Endothelial cell of umbilical vein (primary cell): ENCODE measurements around the gene PSD4. TPM values are rescaled to one million over a fixed set of nuclear protein-coding genes. Genes with fewer than 3 reads are reported as not detected.

Experiments used
- BruUV-seq: library from RNA; stranded (reverse); fragments of 400-500 nt; replicated peaks from 2 replicates; lab custom pipeline; 2021; lab: Mats Ljungman, UMichigan
- CTCF ChIA-PET: fragments of 300-600, 350-600 bp; sonication (Branson Sonifier 250); formaldehyde crosslinking; loops from one replicate; lab custom pipeline; 2021; ENCODE audit warnings: antibody characterized with exemption, inconsistent platforms; lab: Charles Lee
- POLR2A ChIA-PET: fragments of 300-600, 350-600 bp; sonication (Branson Sonifier 250); formaldehyde crosslinking; loops from one replicate; lab custom pipeline; 2021; ENCODE audit warnings: antibody characterized with exemption, inconsistent platforms; lab: Charles Lee
- DNase-seq: peaks from one replicate; pipeline ENCODE4 v3.0.0-alpha.2; 2011; ENCODE audit warnings: low read depth, low spot score
- FAIRE-seq: peaks from 2 replicates; lab custom pipeline; 2011; peaks lifted over from hg19 to GRCh38; lab: Jason Lieb, UNC
- H2AFZ ChIP-seq: 2 replicates; pipeline ENCODE4 v1.6.0; 2012; ENCODE audit warnings: low read depth, low read length, control low read depth, inconsistent platforms
- H3K27ac ChIP-seq: 2 replicates; pipeline ENCODE4 v1.5.1; 2011; ENCODE audit warnings: low read depth, mild to moderate bottlenecking, control low read depth, low read length, moderate library complexity; ENCODE audit not compliant: insufficient read depth
- H3K27me3 ChIP-seq, 2 experiments: 2 replicates each; pipeline versions ENCODE4 v1.6.0 to v1.6.1; 2011; ENCODE audit warnings: low read length in 2 of 2, mixed read lengths in 1 of 2; ENCODE audit not compliant: control insufficient read depth in 2 of 2, insufficient read depth in 2 of 2
- H3K36me3 ChIP-seq, 2 experiments: 2 replicates in 1 of 2; 3 replicates in 1 of 2; pipeline ENCODE4 v1.5.1; 2011; ENCODE audit warnings: low read length in 2 of 2, mild to moderate bottlenecking in 1 of 2, moderate library complexity in 1 of 2; ENCODE audit not compliant: control insufficient read depth in 2 of 2, insufficient read depth in 2 of 2; ENCODE audit errors: extremely low read depth in 1 of 2
- H3K4me1 ChIP-seq: 3 replicates; pipeline ENCODE4 v1.5.1; 2011; ENCODE audit warnings: mild to moderate bottlenecking, low read length; ENCODE audit not compliant: control insufficient read depth, insufficient read depth; ENCODE audit errors: extremely low read depth
- H3K4me2 ChIP-seq: 2 replicates; pipeline ENCODE4 v1.6.1; 2011; ENCODE audit warnings: low read length, control low read depth, mixed read lengths; ENCODE audit not compliant: insufficient read depth
- H3K4me3 ChIP-seq, 3 experiments: fragments of 200-600 bp in 1 of 3; sonication (generic), shearing (Covaris generic) in 1 of 3; replicated peaks in 1 of 3; 2 replicates each; pipeline ENCODE4 v1.5.1; 2011 to 2016; ENCODE audit warnings: control low read depth in 3 of 3, low read length in 3 of 3, mild to moderate bottlenecking in 2 of 3, inconsistent platforms in 1 of 3, low read depth in 1 of 3, moderate library complexity in 1 of 3; ENCODE audit not compliant: insufficient read depth in 1 of 3
- H3K79me2 ChIP-seq: 2 replicates; pipeline ENCODE4 v1.6.0; 2012; ENCODE audit warnings: low read length, inconsistent platforms; ENCODE audit not compliant: control insufficient read depth, insufficient read depth
- H3K9ac ChIP-seq: replicated peaks from 2 replicates; pipeline ENCODE3; 2011; ENCODE audit warnings: low read length, control low read depth; ENCODE audit not compliant: insufficient read depth; ENCODE audit errors: extremely low read depth
- H3K9me1 ChIP-seq: replicated peaks from 3 replicates; pipeline ENCODE4 v1.6.0; 2011; ENCODE audit warnings: mild to moderate bottlenecking, low read length; ENCODE audit not compliant: control insufficient read depth, insufficient read depth; ENCODE audit errors: extremely low read depth
- H3K9me3 ChIP-seq: replicated peaks from 2 replicates; pipeline ENCODE4 v1.5.1; 2012; ENCODE audit warnings: low read length, inconsistent platforms; ENCODE audit not compliant: control insufficient read depth, insufficient read depth
- H4K20me1 ChIP-seq: replicated peaks from 2 replicates; pipeline ENCODE3; 2011; ENCODE audit warnings: mild to moderate bottlenecking, low read length; ENCODE audit not compliant: control insufficient read depth, insufficient read depth; ENCODE audit errors: extremely low read depth
- EZH2 ChIP-seq: IDR thresholded peaks from 2 replicates; pipeline ENCODE4 v1.6.1; 2012; ENCODE audit warnings: borderline replicate concordance, low read depth, mild to moderate bottlenecking, moderate library complexity, low read length, inconsistent platforms; ENCODE audit not compliant: severe bottlenecking
- FOS ChIP-seq: IDR thresholded peaks from 2 replicates; pipeline ENCODE4 v1.6.1; 2011; ENCODE audit warnings: mild to moderate bottlenecking, low read length, moderate library complexity, borderline replicate concordance; ENCODE audit not compliant: insufficient read depth
- GATA2 ChIP-seq: IDR thresholded peaks from 2 replicates; pipeline ENCODE4 v1.7.0; 2011; ENCODE audit warnings: low read depth, mild to moderate bottlenecking, moderate library complexity, mixed read lengths, low read length; ENCODE audit not compliant: insufficient read length, insufficient read depth
- JUN ChIP-seq: IDR thresholded peaks from 2 replicates; pipeline ENCODE4 v1.6.1; 2011; ENCODE audit warnings: borderline replicate concordance, low read depth; ENCODE audit not compliant: insufficient read length, insufficient read depth
- MAX ChIP-seq: IDR thresholded peaks from 2 replicates; pipeline ENCODE4 v1.6.1; 2011; ENCODE audit not compliant: insufficient read depth, insufficient read length
- MYC ChIP-seq: IDR thresholded peaks from one replicate; pipeline ENCODE4 v1.6.1; 2011; ENCODE audit warnings: mild to moderate bottlenecking, low read depth, low read length
- POLR2A ChIP-seq: IDR thresholded peaks from 2 replicates; pipeline ENCODE4 v1.6.1; 2012; ENCODE audit warnings: low read depth, mild to moderate bottlenecking, control low read depth, low read length
- POLR2AphosphoS5 ChIP-seq: IDR thresholded peaks from 2 replicates; pipeline ENCODE4 v1.6.1; 2012; ENCODE audit warnings: low read depth, mild to moderate bottlenecking, control low read depth, low read length, moderate library complexity; ENCODE audit not compliant: insufficient read depth
- dilution Hi-C: fragments of 300-500 bp; cut with MboI; formaldehyde crosslinking; loops from one replicate; pipeline ENCODE4 v1.15.0; 2019; ENCODE audit warnings: low sequenced_read_pairs; ENCODE audit not compliant: extremely low pct_ligation_motif_present
- intact Hi-C: fragments of 100-400 bp; cut with micrococcal nuclease; formaldehyde crosslinking; loops from one replicate; pipeline ENCODE4 v1.10.0; 2022
- polyA plus RNA-seq, 4 experiments: library from polyadenylated mRNA; depleted of rRNA in 3 of 4; stranded (reverse) in 3 of 4; unstranded in 1 of 4; fragments of >200 nt; gene quantifications; 2 replicates each; pipeline versions ENCODE4 v1.2.1 to v1.2.3, GENCODE V29; 2011 to 2012; ENCODE audit warnings: missing spikeins in 1 of 4
- total RNA-seq: library from RNA; stranded (reverse); gene quantifications from 2 replicates; pipeline ENCODE4 v1.2.3, GENCODE V29; 2021
- TF ChIP-seq, protein P1 (sequence below), 2 donors: IDR thresholded peaks; 1 replicate in 1 of 2; 2 replicates in 1 of 2; pipeline ENCODE4 v1.5.1; 2011; ENCODE audit warnings: low read length in 2 of 2, mild to moderate bottlenecking in 2 of 2, moderate library complexity in 2 of 2, control low read depth in 1 of 2, inconsistent platforms in 1 of 2, low read depth in 1 of 2; ENCODE audit not compliant: insufficient read depth in 1 of 2; ENCODE audit errors: extremely low read depth in 1 of 2

The PSD4 gene
- total and polyA plus RNA-seq, 2 donors (not counting 3 experiments of a cell fraction or from before 2014, with no cell fraction given) = 0.01 to 0.24 TPM

DNA sequence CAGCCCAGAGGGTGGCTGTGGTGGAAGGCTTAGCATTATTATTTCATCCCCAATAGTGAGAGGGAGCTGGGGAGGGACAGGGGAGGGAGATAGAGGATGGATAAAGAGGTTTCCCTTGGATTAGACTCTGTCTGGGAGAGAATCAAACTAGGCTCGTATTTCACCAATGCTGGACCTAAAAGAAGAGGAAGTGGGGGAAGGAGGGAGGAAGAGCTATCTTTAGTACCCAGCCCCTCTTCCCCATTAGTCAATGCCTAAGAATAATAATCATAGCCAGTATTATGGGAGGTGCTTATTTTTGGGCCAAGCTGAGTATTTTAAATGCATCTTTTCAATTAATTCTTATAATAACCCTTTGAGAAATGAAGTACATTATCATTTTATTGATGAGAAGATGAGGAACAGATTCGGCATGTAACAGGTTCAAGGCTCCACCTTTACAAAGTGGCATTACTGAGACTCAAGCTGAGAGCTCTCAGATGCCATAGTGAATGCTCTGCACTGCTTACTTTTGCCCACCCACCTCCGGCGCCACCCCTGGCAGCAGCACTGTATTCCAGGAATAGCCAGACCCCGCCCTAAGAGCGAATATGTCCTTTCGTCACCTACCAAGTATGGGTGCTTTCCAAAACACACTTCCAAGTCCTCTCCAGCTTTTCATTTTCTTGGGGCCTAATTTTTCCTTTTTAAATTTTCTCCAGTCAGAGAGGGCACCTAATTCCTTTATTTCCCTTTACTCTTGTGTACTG is 83.9 kb downstream of the PSD4 start:
- H3K4me3 ChIP-seq = no peak overlapping the region
- no peak overlapping the region for H3K9ac ChIP-seq
- H3K4me2 ChIP-seq = no peak overlapping the region
- POLR2A ChIA-PET = no interaction called here
- no TSS peak for BruUV-seq
- no peaks in the 10 kb centered on the region for H3K9me3 ChIP-seq
- intact Hi-C loops (no loop called here), dilution Hi-C loops (no loop called here)
- DNase-seq (no peak), FAIRE-seq (no peak)
- H3K27me3 ChIP-seq = peaks cover 0 to 16% of the 10 kb centered on the region in 2 experiments
- CTCF ChIA-PET = interaction anchor here (0.9 to 2.5 kb wide), 5 partner anchors 11 to 132 kb away, joined by 3 to 9 read pairs (median 5); no protein-coding TSS in a partner anchor
- H3K27ac ChIP-seq = no peak overlapping the region
- H3K36me3 ChIP-seq = no peaks in the 10 kb centered on the region
- no peaks in the 10 kb centered on the region for H3K79me2 ChIP-seq
- no peaks in the 10 kb centered on the region for H4K20me1 ChIP-seq
- TF ChIP-seq EZH2 = no peak
- TF ChIP-seq MYC = no peak
- no peak for TF ChIP-seq GATA2
- no peak for TF ChIP-seq MAX
- TF ChIP-seq FOS = no peak
- TF ChIP-seq, protein P1, sequence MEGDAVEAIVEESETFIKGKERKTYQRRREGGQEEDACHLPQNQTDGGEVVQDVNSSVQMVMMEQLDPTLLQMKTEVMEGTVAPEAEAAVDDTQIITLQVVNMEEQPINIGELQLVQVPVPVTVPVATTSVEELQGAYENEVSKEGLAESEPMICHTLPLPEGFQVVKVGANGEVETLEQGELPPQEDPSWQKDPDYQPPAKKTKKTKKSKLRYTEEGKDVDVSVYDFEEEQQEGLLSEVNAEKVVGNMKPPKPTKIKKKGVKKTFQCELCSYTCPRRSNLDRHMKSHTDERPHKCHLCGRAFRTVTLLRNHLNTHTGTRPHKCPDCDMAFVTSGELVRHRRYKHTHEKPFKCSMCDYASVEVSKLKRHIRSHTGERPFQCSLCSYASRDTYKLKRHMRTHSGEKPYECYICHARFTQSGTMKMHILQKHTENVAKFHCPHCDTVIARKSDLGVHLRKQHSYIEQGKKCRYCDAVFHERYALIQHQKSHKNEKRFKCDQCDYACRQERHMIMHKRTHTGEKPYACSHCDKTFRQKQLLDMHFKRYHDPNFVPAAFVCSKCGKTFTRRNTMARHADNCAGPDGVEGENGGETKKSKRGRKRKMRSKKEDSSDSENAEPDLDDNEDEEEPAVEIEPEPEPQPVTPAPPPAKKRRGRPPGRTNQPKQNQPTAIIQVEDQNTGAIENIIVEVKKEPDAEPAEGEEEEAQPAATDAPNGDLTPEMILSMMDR (IDR thresholded peaks at IDR 0.05; ENCODE audit: extremely low read depth in 1 of 2, insufficient read depth in 1 of 2, low read depth in 1 of 2, low read length in 2 of 2) = no peak
- TF ChIP-seq JUN = no peak
- TF ChIP-seq POLR2AphosphoS5 = no peak
- TF ChIP-seq POLR2A = no peak
- no peaks in the 10 kb centered on the region for H3K4me1 ChIP-seq
- H3K9me1 ChIP-seq = no peaks in the 10 kb centered on the region
- no peak overlapping the region for H2AFZ ChIP-seq
